C4-2B (cell line): ENCODE results near the gene SOCS7.

Experiments
- ZFX ChIP-seq: fragments of 450-650 bp; IDR thresholded peaks from 2 replicates; pipeline ENCODE4 v1.6.1; 2017
- TF ChIP-seq, protein P1 (sequence below): fragments of 450-650 bp; conservative IDR thresholded peaks from 2 replicates; pipeline ENCODE4 v1.5.1; 2017; ENCODE audit warnings: mild to moderate bottlenecking

- TF ChIP-seq, protein P1, sequence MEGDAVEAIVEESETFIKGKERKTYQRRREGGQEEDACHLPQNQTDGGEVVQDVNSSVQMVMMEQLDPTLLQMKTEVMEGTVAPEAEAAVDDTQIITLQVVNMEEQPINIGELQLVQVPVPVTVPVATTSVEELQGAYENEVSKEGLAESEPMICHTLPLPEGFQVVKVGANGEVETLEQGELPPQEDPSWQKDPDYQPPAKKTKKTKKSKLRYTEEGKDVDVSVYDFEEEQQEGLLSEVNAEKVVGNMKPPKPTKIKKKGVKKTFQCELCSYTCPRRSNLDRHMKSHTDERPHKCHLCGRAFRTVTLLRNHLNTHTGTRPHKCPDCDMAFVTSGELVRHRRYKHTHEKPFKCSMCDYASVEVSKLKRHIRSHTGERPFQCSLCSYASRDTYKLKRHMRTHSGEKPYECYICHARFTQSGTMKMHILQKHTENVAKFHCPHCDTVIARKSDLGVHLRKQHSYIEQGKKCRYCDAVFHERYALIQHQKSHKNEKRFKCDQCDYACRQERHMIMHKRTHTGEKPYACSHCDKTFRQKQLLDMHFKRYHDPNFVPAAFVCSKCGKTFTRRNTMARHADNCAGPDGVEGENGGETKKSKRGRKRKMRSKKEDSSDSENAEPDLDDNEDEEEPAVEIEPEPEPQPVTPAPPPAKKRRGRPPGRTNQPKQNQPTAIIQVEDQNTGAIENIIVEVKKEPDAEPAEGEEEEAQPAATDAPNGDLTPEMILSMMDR, result no peak
- TF ChIP-seq ZFX, result no peak
Measured at GRCh38 chr17:38338053-38338452, 13.6 kb upstream of the SOCS7 start.
